HEK293T (cell line): ENCODE data around the gene CIB4.

ENCODE experiments used
- ARNT ChIP-seq: fragments of 450-650 bp; IDR thresholded peaks from 2 replicates; pipeline ENCODE4 v1.6.1; 2017; ENCODE audit warnings: mild to moderate bottlenecking
- BHLHE40 ChIP-seq: fragments of 450-650 bp; IDR thresholded peaks from 2 replicates; pipeline ENCODE4 v1.6.1; 2016; ENCODE audit warnings: mild to moderate bottlenecking, moderate library complexity, borderline replicate concordance
- FOXA1 ChIP-seq: fragments of 450-650 bp; IDR thresholded peaks from 2 replicates; pipeline ENCODE4 v1.6.1; 2016; ENCODE audit warnings: mild to moderate bottlenecking
- FOXK2 ChIP-seq: fragments of 450-650 bp; IDR thresholded peaks from 2 replicates; pipeline ENCODE4 v1.6.1; 2016; ENCODE audit warnings: mild to moderate bottlenecking
- FOXM1 ChIP-seq: fragments of 450-650 bp; IDR thresholded peaks from 2 replicates; pipeline ENCODE4 v1.6.1; 2017; ENCODE audit warnings: mild to moderate bottlenecking, borderline replicate concordance
- HDGF ChIP-seq: fragments of 450-650 bp; IDR thresholded peaks from 2 replicates; pipeline ENCODE4 v1.6.1; 2017; ENCODE audit warnings: antibody characterized with exemption, borderline replicate concordance
- NFRKB ChIP-seq: fragments of 450-650 bp; IDR thresholded peaks from 2 replicates; pipeline ENCODE4 v1.6.1; 2016; ENCODE audit warnings: mild to moderate bottlenecking, moderate library complexity
- SUZ12 ChIP-seq: fragments of 450-650 bp; IDR thresholded peaks from 2 replicates; pipeline ENCODE4 v1.6.1; 2016; ENCODE audit warnings: mild to moderate bottlenecking
- TARDBP ChIP-seq: fragments of 450-650 bp; IDR thresholded peaks from 2 replicates; pipeline ENCODE4 v1.6.1; 2016
- ZNF384 ChIP-seq: fragments of 450-650 bp; IDR thresholded peaks from 2 replicates; pipeline ENCODE4 v1.6.1; 2016

GRCh38 chr2:26648516-26648915 lies 7.3 kb upstream of the CIB4 start:
- TF ChIP-seq TARDBP = no peak
- no peak for TF ChIP-seq FOXA1
- TF ChIP-seq NFRKB = no peak
- no peak for TF ChIP-seq BHLHE40
- TF ChIP-seq SUZ12 = no peak
- TF ChIP-seq FOXK2 = no peak
- no peak for TF ChIP-seq HDGF
- TF ChIP-seq ARNT = no peak
- no peak for TF ChIP-seq ZNF384
- TF ChIP-seq FOXM1 = no peak
